Head of caudate nucleus (tissue), 42 donors: ENCODE data around the gene IRF3.

Source experiments
- DNase-seq, 42 donors: peaks; one replicate each; pipeline versions ENCODE4 v3.0.0 to v3.0.0-alpha.2; 2020 to 2021; ENCODE audit warnings: mixed read lengths in 7 of 42
- intact Hi-C: fragments of 100-400 bp; cut with DNase I; formaldehyde crosslinking; loops from one replicate; pipeline ENCODE4 v1.15.0; 2022

IRF3 gene

DNA sequence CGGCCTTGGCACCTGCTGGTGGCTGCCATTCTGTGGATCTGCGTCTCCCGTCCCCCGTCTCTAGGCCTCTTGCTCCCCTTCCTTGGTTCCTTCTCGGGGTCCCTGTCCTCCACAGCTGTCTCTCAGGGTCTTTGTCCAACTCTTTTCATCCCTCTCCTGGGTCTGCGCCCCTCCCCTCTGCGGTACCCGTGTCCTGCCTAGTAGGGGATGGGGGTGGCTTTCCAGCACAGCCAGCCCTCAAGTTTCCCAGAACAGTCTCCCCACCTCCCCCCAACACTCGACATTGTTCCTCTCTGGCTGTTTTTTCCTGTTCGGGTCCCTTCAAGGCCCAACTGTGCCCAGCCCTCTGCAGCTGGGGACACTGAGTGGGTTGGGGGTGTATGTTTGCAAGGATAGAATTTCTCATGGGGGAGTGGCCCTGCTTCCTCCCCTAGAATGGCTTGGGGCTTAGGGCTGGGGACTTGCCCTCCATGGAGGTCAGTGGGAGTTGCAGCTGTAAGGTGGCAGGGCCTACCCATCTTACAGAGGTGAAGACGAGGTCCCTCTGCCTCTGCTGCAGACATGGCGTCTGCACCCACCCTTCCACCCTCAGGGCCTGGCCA is 23.0 kb upstream of the IRF3 start:
- intact Hi-C loops, result no loop called here
- DNase-seq, result no peak

DNA sequence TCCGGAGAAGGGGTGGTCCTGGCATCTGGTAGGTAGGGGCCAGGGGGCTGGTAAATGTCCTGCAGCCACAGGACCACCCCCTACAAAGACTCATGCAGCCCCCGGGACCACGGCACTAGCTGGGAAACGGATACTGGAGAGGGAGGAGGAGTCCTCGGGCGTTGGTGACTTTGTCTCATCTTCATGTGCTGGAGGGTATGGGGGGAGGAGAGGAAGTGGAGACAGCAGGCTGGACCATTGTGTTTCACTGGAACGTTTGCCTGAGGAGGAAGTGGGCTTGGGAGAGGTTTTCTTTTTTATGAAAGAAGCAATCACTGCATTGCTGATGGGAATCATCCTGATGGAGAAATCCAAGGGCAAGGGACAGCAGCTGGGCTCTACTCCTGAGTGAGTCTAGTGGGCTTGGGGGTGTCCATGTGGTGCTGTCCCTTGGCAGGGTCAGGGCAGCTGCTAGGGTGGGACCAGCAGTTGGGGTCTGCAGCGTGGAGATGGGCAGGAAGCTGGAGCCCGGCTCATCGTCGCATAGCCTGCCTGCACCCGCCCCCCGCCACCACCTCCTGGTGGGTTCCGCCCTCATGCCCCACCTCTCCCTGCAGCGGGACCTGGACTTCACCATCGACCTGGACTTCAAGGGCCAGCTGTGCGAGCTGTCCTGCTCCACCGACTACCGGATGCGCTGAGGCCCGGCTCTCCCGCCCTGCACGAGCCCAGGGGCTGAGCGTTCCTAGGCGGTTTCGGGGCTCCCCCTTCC is 22.1 kb upstream of the IRF3 start:
- intact Hi-C loops, result no loop called here
- DNase-seq, result no peak

DNA sequence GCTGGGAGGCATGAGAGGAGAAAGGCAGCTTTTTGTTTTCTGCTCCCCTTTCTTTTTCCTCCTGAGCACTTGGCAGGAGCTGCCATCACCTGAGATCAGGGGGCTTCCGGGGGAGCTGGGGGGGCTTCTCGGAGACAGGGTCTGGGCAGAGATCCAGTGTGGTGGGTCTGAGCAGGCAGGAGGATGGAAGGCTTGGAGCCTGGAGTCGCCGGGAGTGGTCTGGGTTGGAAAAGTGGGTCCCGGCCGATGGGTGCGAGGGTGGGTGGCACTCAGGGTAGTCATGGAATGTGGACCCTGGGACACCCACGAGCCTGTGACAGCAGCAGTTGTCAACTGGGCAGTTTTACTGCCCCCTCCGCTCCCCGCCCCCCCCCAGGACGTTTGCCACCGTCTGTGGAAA is 21.5 kb upstream of the IRF3 start:
- intact Hi-C loops, result no loop called here
- no peak for DNase-seq

DNA sequence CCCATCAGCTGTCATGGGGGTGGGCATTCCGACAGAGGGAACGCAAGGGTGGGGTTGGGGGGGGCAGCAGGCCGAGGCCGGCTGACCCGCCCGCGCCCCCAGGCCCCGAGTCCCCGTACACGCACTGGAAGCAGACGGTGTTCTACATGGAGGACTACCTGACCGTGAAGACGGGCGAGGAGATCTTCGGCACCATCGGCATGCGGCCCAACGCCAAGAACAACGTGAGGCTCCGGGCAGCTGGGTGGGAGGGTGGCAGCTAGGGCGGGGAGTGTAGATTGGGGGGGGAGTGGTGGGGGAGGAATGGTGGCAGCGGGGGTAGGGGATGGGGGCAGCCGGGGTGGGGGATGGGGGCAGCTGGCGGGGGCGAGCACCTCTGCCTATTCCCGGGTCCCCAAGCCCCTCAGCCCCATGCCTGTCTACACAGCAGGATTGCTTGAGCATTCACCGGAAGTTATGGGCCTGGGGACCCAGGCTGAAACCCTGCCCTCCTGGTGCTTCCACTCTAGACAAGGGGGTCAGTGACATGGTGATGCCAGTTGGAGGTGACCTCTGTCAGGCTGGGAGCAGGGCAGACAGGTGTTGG is 20.9 kb upstream of the IRF3 start:
- DNase-seq, result no peak
- intact Hi-C loops, result no loop called here

DNA sequence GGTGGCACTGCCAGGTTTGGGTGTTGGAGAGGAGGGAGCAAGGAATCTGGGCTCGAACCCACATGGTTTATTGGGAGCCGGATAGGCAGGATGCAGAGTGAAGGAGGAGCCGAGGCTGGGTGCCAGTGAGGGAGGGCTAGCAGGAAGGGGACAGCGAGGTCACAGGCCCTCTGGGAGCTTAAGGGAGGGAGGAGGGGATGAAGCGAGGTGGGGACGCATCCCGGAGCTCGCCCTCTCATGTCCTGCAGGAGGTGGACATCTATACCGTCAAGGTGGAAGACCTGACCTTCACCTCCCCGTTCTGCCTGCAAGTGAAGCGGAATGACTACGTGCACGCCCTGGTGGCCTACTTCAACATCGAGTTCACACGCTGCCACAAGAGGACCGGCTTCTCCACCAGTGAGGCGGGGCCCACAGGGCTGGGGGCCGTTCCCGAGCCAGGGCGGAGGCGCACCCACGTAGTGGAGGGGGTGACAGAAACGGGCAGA is 20.2 kb upstream of the IRF3 start:
- intact Hi-C loops, result no loop called here
- DNase-seq, result no peak

DNA sequence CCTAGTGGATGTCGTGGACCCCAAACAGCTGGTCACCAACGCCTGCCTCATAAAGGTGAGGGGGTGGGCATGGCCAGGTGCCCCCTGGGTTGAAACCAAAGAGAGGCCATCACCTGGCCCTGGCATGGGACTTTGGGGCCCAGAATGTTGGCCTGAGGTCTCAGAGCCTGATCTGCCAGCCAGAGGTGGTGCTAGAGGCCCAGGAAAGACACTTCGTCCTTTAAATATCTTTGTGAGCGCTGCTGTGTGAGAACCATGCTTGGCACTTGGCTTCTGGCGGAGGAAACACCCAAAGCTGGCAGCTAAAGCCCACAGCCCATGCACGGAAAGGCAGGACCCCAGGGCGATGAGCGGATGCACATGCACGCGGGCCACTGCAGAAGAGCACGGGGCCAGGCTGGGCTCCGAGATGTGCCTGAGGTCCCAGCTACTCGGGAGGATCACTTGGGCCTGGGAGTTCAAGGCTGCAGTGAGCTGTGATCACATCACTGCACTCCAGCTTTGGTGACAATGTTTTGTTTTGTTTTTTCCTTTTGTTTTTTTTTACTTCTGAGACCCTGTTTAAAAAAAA is 19.4 kb upstream of the IRF3 start:
- intact Hi-C loops, result no loop called here
- no peak for DNase-seq

DNA sequence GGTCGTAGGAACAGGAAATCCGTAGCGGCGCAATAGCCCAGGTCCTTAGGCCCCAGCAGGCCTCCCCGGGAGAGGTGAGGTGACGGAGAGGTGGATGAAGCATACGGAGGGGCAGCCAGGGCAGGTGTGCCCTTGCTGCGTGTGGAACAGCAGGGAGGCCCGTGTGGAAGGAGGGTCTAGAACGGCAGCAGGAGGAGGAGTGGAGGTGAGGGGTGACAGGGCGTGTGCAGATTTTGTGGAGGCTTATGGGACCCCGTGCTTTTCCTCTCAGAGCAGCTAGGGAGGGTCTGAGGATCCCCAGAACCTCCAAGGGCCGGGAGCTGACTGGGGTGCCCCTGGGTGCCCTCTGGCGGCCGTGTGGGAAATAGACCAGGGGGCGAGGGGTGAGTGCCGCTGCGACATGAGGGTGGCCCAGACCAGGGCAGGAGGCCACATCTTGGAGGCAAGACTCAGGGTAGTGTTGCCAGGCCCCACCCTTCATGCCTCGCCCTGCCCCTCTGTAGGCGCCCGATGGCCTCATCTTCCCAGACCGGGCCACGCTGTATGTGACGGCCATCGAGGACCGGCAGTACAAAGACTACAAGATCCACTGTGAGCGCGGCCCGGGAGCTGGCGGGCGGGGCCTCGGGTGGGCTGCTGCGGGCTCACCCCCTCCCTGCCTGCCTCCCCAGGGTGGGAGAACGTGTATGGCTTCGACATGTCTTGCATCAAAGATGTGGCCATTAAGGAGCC is 18.8 kb upstream of the IRF3 start:
- intact Hi-C loops, result no loop called here

DNA sequence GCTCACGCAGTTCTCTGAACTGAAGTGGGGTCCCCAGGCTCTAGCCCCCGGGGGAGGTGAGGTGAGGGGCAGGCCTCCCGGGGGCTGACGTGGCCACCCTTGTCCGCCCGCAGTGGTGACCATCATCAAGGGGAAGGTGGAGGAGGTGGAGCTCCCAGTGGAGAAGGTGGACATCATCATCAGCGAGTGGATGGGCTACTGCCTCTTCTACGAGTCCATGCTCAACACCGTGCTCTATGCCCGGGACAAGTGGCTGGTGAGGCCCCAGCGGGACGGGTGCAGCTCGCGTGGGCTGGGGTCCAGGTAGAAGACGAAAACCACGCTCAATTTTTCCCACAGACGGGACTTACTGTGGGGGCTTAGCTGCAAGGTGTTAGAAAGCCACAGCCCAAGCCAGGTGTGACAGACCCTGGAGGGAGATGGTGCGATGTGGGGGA is 18.2 kb upstream of the IRF3 start:
- intact Hi-C loops, result no loop called here
- DNase-seq, result no peak

More for the DNA sequence above, 18.8 kb upstream of the IRF3 start:
- DNase-seq, result peak in 1 of 42 donors; percentile 37

DNA sequence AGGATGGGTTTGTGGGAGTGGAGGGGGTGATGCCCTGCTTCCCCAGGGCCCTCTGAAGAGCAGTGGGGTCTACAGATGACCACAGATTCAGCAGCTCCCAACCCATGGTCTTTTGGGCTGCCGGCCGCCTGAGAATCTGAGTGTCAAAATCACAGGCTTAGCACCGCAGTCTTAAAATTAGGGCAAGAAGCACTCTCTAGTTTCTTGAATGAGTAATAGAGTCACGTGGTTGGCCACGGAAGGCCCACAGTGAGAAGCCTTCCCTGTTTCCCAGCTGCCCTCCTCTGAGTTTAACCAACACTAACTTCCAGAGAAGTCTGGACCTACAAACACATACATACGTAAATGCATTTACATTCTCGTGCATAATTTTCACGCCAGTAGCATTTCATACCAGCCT is 16.6 kb upstream of the IRF3 start:
- peak in 1 of 42 donors; percentile 31 for DNase-seq
- intact Hi-C loops, result no loop called here

DNA sequence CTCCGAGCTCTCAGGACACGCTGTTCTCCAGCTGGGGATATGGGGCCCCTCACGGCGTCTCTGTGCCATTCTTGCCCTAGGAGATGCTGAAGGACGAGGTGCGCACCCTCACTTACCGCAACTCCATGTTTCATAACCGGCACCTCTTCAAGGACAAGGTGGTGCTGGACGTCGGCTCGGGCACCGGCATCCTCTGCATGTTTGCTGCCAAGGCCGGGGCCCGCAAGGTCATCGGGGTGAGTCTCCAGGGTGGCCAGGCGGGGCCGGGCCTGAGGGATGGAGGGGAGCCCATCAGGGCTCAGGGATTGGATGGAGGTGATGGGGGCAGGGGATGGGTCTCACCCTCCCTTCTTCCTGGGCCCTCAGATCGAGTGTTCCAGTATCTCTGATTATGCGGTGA is 16.2 kb upstream of the IRF3 start:
- intact Hi-C loops, result no loop called here
- no peak for DNase-seq

DNA sequence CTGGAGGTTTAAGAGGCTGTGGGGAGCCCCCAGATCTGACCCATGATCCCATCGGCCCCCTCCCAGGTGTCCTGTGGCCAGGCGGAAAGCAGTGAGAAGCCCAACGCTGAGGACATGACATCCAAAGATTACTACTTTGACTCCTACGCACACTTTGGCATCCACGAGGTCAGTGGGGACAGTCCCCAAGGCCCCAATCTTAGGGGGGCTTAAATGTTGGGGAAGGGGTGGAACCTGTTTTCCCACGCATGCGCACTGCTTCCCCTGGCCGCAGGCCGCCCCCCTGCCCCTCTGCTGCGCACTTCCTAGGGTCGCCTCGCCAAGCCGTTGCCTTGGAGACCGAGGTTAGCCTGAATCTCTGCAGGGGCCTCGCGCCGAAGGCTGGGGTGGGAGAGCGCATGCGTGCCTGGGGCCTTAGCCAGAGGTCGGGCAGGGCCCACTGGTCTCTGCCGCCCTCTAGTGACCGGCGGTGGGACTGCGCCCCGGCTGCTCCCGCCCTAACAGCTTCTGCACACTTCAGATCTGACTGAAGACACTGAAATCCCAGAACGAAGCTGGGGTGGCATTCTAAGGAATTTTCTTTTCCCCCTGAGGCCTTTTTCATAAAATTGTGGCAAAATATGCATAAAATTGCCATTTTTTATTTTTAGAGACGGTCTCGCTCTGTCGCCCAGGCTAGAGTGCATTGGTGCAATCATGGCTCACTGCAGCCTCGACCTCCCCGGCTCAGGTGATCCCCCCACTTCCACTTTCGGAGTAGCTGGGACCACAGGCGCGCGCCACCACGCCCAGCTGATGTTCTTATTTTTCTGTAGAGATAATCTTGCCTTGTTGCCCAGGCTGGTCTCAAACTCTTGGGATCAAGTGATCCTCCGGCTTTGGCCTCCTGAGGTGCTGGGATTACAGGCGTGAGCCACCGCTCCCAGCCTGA is 15.0 kb upstream of the IRF3 start:
- intact Hi-C loops, result no loop called here
- DNase-seq, result peak; percentile 71 to 97 (median 92)

DNA sequence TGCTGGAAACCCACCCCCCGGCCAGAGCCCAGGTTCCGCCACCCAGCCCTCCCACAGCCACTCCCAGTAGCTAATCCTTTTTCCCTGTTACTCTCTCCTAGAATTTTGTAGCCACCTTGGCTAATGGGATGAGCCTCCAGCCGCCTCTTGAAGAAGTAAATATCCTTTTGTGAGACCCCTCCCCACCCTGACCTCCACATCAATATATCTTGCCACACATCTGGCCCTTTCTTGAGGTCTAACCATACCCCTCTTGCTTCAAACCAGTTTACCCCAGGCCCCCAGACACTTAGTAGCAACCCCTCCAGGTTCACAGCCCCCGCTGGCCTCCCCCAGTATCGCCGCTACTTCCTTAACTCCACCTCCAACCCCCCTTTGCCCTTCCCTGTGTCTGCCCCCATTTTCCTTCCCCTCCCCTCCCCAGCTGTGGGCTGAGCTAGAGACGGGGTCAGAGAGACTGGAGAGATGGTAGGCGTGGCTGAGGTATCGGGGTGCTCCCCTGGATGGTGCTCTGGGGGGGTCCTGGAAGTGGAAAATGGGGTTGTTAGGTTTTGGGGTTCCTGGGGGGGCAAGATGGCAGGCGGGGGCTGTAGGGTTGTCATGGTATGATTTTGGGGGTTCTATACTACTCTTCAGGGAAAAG is 14.2 kb upstream of the IRF3 start:
- intact Hi-C loops, result no loop called here
- no peak for DNase-seq

DNA sequence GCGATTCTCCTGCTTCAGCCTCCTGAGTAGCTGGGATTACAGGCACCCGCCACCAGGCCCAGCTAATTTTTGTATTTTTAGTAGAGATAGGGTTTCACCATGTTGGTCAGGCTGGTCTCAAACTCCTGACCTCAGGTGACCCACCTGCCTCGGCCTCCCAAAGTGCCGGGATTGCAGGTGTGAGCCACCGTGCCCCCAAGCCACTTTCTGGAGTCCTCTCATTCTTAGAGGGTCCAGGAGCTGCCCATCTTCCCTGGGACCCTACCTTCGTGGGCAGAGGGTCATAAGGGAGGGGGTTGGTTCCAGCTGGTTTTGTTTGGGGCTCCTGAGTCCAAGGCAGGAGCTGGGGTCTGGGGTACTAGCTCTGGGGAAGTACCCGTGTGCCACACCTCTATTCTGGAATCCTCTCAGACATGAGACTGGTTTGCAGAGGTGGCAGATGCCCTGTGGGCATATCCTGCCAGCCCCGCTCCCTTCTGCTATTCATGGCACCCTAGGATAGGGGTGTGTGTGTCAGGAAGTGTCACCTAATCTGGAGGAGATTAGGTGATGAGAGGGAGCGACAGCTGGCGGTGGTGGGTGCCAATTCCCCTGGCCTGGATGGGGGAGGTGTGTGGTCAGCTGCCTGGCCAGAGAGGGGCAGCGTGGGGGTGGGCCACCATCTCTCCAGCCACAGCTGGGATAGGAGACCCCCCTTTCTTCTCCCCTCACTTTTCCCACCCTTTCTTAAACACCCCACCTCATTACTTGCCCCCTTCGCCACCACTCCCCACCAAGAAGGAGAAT is 13.5 kb upstream of the IRF3 start:
- DNase-seq, result no peak
- intact Hi-C loops, result no loop called here

DNA sequence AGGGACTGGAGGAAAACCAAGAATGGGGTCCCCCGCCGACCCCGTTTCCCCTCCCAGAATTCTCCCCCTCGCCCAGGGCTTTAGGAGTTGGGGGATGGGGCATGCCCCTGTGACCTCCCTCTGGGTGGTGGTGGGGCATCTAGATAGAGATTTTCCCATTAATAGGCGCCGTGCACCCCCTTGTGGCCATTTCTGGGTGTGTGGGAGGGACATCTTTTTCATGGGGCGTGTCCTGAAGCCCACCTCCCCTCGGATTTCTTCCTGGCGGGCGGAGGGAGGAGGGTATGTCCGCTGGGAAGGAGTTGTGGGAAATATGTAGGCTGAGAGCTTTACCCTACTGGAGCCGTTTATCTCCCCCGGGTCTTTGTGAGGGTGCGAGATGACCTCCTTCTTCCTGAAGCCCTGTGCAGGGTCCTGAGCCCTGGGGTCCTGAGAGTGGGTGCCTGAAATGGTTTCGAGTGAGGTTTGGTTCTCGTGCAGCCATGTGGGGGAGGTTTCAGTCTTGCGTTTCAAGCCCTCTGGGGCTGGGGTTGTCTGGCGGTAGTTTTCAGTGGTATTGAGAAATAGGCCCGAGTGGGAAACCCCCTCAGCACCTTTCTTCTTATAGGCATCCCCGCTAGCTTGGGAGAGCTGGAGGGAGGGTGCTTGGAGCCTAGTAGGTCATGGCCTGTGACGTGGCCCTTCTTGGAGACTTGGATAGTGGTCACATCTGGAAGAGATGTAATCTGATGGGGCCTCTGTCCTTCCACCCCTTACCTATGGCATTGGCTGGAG is 12.4 kb upstream of the IRF3 start:
- intact Hi-C loops, result loop anchor here (2.0 kb wide), 1 partner anchor 37 kb away; the partner anchor contains the start of gene RRAS
- DNase-seq, result peak; percentile 55 to 86 (median 71)

DNA sequence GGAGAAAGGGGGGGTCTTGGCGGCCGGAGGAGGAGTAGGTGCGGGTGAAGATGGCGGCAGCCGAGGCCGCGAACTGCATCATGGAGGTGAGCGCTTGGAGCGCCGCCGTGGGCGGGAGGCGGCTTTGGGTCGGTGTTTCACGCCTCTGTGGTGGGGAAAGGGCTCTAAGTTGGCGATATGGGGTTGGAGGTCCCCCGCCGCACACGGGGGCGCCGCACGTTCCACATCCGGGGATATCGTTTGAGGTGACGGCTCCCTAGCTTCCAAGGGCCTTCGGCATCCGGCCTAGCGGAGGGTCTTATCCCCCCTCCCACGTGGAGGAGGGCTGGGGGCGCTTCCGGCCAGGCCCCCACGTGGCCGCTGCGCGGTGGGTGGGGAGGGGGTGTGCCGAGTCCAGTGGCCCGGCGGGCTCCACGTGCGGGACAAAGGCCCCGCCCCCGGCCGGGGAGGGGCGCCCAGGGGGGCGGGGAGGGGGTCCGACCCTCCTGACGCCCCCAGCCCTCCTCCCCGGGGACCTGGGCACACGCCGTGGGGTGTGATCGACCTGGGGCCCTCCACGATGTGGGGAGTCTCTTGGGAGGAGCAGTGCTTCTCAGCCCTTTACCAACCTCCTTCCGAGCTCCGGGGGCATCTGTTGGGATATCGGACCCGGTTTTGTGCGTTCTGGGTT is 11.7 kb upstream of the IRF3 start, which contains the start of gene PRMT1:
Gene PRMT1 (plus strand): TSS at position 41 of the 670 bp plus-strand sequence. CDS start 10 bp downstream, at position 51.
- intact Hi-C loops, result loop anchor here (2.0 kb wide), 1 partner anchor 37 kb away; the partner anchor contains the start of gene RRAS
- peak in 14 of 42 donors; percentile 11 to 60 (median 39) for DNase-seq
